ENCODE measurements around the gene TIGD1. TPM values are rescaled to one million over a fixed set of nuclear protein-coding genes. Genes with fewer than 3 reads are reported as not detected.

Gene TIGD1
- total RNA-seq, 1 donor from 2014 or later = 14.6 TPM

- H2AFZ ChIP-seq (replicated peaks) = no peak overlapping the region
- no peak overlapping the region for H3K27ac ChIP-seq
- H4K20me1 ChIP-seq (ENCODE audit: low read depth) = no peaks in the 10 kb centered on the region
- DNase-seq (ENCODE audit: low spot score) = no peak
- Mint-ChIP-seq H3K27me3 (ENCODE audit: insufficient read depth, low read depth) (peaks cover 2% of the 10 kb centered on the region), H3K9me3 (peaks cover 17% of the 10 kb centered on the region), H3K27ac (no peak overlapping the region), H3K4me1 (peaks cover 2% of the 10 kb centered on the region), H3K36me3 (peaks cover 32% of the 10 kb centered on the region), H3K4me3 (no peak overlapping the region)
- H3K9me3 ChIP-seq (ENCODE audit: low read depth) = no peaks in the 10 kb centered on the region
- no peak for TF ChIP-seq EZH2 (IDR thresholded peaks at IDR 0.05)
- no peak for TF ChIP-seq CTCF (IDR thresholded peaks at IDR 0.05)
- no peak for TF ChIP-seq EZH2phosphoT487 (IDR thresholded peaks at IDR 0.05)
- H3F3A ChIP-seq (ENCODE audit: low read depth) = peaks cover 3% of the 10 kb centered on the region
- H3K36me3 ChIP-seq = no peaks in the 10 kb centered on the region
- H3K9ac ChIP-seq = no peak overlapping the region
- H3K4me3 ChIP-seq = no peak overlapping the region
- peaks cover 24% of the 10 kb centered on the region for H3K79me2 ChIP-seq (ENCODE audit: low read depth)
- no peaks in the 10 kb centered on the region for H3K27me3 ChIP-seq
- no peak overlapping the region for H3K4me2 ChIP-seq
- H3K4me1 ChIP-seq = peaks cover 3% of the 10 kb centered on the region
Measured at GRCh38 chr2:232544674-232545073, 5.7 kb downstream of the TIGD1 start.

- no peaks in the 10 kb centered on the region for H3K36me3 ChIP-seq
- H3K9me3 Mint-ChIP-seq = peaks cover 12% of the 10 kb centered on the region
- no peaks in the 10 kb centered on the region for H3F3A ChIP-seq (ENCODE audit: low read depth)
- H3K4me1 Mint-ChIP-seq = peaks cover 2% of the 10 kb centered on the region
- DNase-seq (ENCODE audit: low spot score) = no peak
- peaks cover 4% of the 10 kb centered on the region for H3K4me1 ChIP-seq
- no peak overlapping the region for H3K4me3 ChIP-seq
- H2AFZ ChIP-seq (replicated peaks) = no peak overlapping the region
- H3K79me2 ChIP-seq (ENCODE audit: low read depth) = peaks cover 18% of the 10 kb centered on the region
- H3K9ac ChIP-seq = no peak overlapping the region
- H3K9me3 ChIP-seq (ENCODE audit: low read depth) = no peaks in the 10 kb centered on the region
- H3K36me3 Mint-ChIP-seq = peaks cover 27% of the 10 kb centered on the region
- H3K27me3 ChIP-seq = no peaks in the 10 kb centered on the region
- peaks cover 2% of the 10 kb centered on the region for H3K27me3 Mint-ChIP-seq (ENCODE audit: insufficient read depth, low read depth)
- H3K4me2 ChIP-seq = no peak overlapping the region
- TF ChIP-seq CTCF (IDR thresholded peaks at IDR 0.05) = no peak
- no peak for TF ChIP-seq EZH2 (IDR thresholded peaks at IDR 0.05)
- no peak for TF ChIP-seq EZH2phosphoT487 (IDR thresholded peaks at IDR 0.05)
- no peaks in the 10 kb centered on the region for H4K20me1 ChIP-seq (ENCODE audit: low read depth)
- no peak overlapping the region for H3K27ac Mint-ChIP-seq
- H3K27ac ChIP-seq = no peak overlapping the region
- no peak overlapping the region for H3K4me3 Mint-ChIP-seq
Measured at GRCh38 chr2:232543928-232544631, 6.3 kb downstream of the TIGD1 start.

- Mint-ChIP-seq H3K4me1 (peaks cover 6% of the 10 kb centered on the region), H3K27ac (no peak overlapping the region), H3K9me3 (peaks cover 6% of the 10 kb centered on the region), H3K27me3 (ENCODE audit: insufficient read depth, low read depth) (peaks cover 2% of the 10 kb centered on the region), H3K4me3 (no peak overlapping the region), H3K36me3 (peaks cover 21% of the 10 kb centered on the region)
- Histone ChIP-seq H3K36me3 (no peaks in the 10 kb centered on the region), H2AFZ (replicated peaks) (no peak overlapping the region), H3K4me1 (peaks cover 7% of the 10 kb centered on the region), H3K4me2 (no peak overlapping the region), H4K20me1 (ENCODE audit: low read depth) (no peaks in the 10 kb centered on the region), H3K9me3 (ENCODE audit: low read depth) (no peaks in the 10 kb centered on the region), H3K27ac (no peak overlapping the region), H3K9ac (no peak overlapping the region), H3K4me3 (no peak overlapping the region), H3K79me2 (ENCODE audit: low read depth) (peaks cover 12% of the 10 kb centered on the region), H3F3A (ENCODE audit: low read depth) (no peaks in the 10 kb centered on the region), H3K27me3 (no peaks in the 10 kb centered on the region)
- no peak for DNase-seq (ENCODE audit: low spot score)
- TF ChIP-seq EZH2 (IDR thresholded peaks at IDR 0.05) (no peak), CTCF (IDR thresholded peaks at IDR 0.05) (no peak), EZH2phosphoT487 (IDR thresholded peaks at IDR 0.05) (no peak)
Measured at GRCh38 chr2:232543491-232543890, 6.9 kb downstream of the TIGD1 start.
